ENCODE measurements around the gene ATXN1.

ATXN1 gene

DNA sequence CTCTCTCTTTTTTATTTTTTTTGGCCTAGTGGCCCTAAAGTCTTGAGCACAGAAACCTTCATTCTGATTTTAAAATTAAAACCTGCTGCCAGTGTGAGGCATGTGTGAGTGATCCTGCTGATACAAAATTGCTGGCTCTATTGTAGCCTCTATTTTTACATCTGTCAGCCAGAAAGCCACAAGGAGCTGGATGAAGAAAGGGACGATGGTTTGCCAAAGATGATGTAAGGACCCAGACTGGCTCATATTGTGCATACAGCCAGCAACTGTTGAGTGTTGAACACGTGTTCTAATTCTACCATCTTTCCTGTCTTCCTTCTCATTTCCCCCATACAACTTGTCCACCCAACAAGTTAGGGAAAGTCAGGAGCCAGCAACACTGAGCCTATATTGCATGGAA, 40.8 kb upstream of the ATXN1 start:
- Histone ChIP-seq H3K9me3 (ENCODE audit: severe bottlenecking) (no peaks in the 10 kb centered on the region), H3K4me3 (ENCODE audit: severe bottlenecking) (no peak overlapping the region), H3K4me1 (ENCODE audit: insufficient read depth, poor library complexity, severe bottlenecking) (peaks cover 17% of the 10 kb centered on the region), H3K36me3 (ENCODE audit: low read depth) (no peaks in the 10 kb centered on the region), H3K27me3 (ENCODE audit: insufficient read depth, poor library complexity, severe bottlenecking) (no peaks in the 10 kb centered on the region), H3K27ac (ENCODE audit: poor library complexity, severe bottlenecking) (no peak overlapping the region)
- ATAC-seq (ENCODE audit: low read depth) (no peak), DNase-seq (ENCODE audit: low spot score) (no peak)
- TF ChIP-seq, protein P1, sequence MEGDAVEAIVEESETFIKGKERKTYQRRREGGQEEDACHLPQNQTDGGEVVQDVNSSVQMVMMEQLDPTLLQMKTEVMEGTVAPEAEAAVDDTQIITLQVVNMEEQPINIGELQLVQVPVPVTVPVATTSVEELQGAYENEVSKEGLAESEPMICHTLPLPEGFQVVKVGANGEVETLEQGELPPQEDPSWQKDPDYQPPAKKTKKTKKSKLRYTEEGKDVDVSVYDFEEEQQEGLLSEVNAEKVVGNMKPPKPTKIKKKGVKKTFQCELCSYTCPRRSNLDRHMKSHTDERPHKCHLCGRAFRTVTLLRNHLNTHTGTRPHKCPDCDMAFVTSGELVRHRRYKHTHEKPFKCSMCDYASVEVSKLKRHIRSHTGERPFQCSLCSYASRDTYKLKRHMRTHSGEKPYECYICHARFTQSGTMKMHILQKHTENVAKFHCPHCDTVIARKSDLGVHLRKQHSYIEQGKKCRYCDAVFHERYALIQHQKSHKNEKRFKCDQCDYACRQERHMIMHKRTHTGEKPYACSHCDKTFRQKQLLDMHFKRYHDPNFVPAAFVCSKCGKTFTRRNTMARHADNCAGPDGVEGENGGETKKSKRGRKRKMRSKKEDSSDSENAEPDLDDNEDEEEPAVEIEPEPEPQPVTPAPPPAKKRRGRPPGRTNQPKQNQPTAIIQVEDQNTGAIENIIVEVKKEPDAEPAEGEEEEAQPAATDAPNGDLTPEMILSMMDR (IDR thresholded peaks at IDR 0.05; ENCODE audit: poor library complexity, severe bottlenecking) = no peak

DNA sequence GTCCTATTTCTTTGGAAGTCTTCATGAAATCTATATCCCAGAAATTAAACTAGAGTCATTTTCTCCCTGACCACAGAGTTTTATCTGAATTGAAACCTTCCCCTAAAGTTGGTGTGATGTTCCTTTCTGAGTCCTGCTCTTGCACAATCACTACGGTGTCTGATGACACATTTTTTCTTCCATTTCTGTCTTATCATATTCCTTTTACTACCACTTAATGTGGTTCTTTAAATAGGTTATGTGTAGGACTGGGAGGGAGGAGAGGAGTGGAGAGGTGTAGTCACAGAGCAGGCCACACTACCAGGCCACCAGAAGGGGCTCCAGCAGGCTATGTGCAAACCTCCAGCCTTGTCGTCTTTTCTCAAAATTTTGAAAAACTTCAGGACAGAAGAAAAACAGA, 39.7 kb upstream of the ATXN1 start:
- Histone ChIP-seq H3K4me3 (ENCODE audit: severe bottlenecking) (no peak overlapping the region), H3K36me3 (ENCODE audit: low read depth) (no peaks in the 10 kb centered on the region), H3K9me3 (ENCODE audit: severe bottlenecking) (no peaks in the 10 kb centered on the region), H3K4me1 (ENCODE audit: insufficient read depth, poor library complexity, severe bottlenecking) (peaks cover 17% of the 10 kb centered on the region), H3K27me3 (ENCODE audit: insufficient read depth, poor library complexity, severe bottlenecking) (no peaks in the 10 kb centered on the region), H3K27ac (ENCODE audit: poor library complexity, severe bottlenecking) (no peak overlapping the region)
- ATAC-seq (ENCODE audit: low read depth) (no peak), DNase-seq (ENCODE audit: low spot score) (no peak)
- TF ChIP-seq, protein P1 (IDR thresholded peaks at IDR 0.05; ENCODE audit: poor library complexity, severe bottlenecking) = no peak

DNA sequence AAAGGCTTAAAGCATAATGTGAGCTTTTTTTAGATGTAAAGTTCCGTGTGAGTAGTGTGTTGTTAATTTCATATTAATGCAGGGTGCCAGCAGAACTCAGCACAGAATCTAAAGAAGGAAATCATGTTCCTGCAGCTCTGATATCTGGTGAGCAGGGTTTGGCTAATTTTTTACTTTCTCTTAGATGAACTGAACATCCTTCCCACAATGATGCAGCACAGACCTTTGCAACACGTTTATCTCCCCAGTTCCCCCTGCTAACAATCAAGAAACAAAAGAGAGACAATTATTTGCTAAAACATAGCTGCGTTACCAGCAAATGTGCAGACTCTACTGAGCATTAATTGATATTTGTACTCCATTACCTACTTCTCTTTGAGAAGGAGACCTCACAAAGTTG, 39.1 kb upstream of the ATXN1 start:
- H3K27me3 ChIP-seq (ENCODE audit: insufficient read depth, poor library complexity, severe bottlenecking) = no peaks in the 10 kb centered on the region
- H3K4me3 ChIP-seq (ENCODE audit: severe bottlenecking) = no peak overlapping the region
- ATAC-seq (ENCODE audit: low read depth) (no peak), DNase-seq (ENCODE audit: low spot score) (no peak)
- H3K4me1 ChIP-seq (ENCODE audit: insufficient read depth, poor library complexity, severe bottlenecking) = peaks cover 16% of the 10 kb centered on the region
- H3K9me3 ChIP-seq (ENCODE audit: severe bottlenecking) = no peaks in the 10 kb centered on the region
- H3K36me3 ChIP-seq (ENCODE audit: low read depth) = no peaks in the 10 kb centered on the region
- TF ChIP-seq, protein P1 (IDR thresholded peaks at IDR 0.05; ENCODE audit: poor library complexity, severe bottlenecking) = no peak
- no peak overlapping the region for H3K27ac ChIP-seq (ENCODE audit: poor library complexity, severe bottlenecking)

DNA sequence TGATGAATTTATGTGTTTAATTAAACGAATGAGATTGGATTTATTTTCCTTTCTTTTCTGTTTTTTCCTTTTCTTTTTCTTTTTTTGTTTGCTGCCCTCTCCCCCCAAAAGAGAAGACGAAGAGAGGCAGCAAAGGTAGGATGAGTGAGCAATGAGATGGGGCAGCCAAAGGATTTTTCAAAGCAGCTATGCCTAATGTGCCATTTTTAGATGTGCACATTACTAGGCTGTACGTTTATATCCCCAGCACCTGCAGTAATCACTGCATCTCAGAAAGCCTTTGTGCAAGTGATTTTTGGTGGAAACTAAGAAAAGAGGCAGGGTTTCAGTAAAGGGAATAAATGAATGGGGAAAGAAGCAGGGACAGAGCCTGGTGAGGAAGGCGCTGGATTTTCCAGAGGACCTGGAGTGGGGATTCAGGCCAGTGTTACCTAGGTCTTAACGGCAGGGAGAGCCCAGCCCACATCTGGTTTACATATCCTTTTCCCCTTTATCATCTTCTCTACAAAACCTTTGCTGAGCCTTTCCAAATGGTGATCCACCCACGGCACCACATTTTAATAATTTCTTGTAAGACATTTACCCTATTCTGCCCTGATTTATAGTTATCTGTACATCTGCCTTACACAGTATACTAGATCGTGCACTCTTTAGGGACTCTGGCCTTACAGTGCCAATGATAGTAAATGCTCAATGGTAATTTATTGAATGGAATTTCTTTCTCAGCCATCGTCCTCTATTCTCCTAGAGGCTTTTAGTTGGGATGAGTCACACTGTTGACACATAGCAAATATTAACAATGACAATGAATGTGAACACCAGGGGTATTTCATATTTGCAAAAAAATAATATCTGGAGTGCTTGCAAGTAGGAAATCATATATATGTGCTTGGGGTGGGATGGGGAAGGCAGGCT, 38.3 kb upstream of the ATXN1 start:
- Histone ChIP-seq H3K36me3 (ENCODE audit: low read depth) (no peaks in the 10 kb centered on the region), H3K4me1 (ENCODE audit: insufficient read depth, poor library complexity, severe bottlenecking) (peaks cover 10% of the 10 kb centered on the region), H3K27me3 (ENCODE audit: insufficient read depth, poor library complexity, severe bottlenecking) (no peaks in the 10 kb centered on the region), H3K27ac (ENCODE audit: poor library complexity, severe bottlenecking) (no peak overlapping the region), H3K9me3 (ENCODE audit: severe bottlenecking) (no peaks in the 10 kb centered on the region), H3K4me3 (ENCODE audit: severe bottlenecking) (no peak overlapping the region)
- TF ChIP-seq, protein P1 (IDR thresholded peaks at IDR 0.05; ENCODE audit: poor library complexity, severe bottlenecking) = no peak
- no peak for DNase-seq (ENCODE audit: low spot score)
- ATAC-seq (ENCODE audit: low read depth) = peak; percentile 83

DNA sequence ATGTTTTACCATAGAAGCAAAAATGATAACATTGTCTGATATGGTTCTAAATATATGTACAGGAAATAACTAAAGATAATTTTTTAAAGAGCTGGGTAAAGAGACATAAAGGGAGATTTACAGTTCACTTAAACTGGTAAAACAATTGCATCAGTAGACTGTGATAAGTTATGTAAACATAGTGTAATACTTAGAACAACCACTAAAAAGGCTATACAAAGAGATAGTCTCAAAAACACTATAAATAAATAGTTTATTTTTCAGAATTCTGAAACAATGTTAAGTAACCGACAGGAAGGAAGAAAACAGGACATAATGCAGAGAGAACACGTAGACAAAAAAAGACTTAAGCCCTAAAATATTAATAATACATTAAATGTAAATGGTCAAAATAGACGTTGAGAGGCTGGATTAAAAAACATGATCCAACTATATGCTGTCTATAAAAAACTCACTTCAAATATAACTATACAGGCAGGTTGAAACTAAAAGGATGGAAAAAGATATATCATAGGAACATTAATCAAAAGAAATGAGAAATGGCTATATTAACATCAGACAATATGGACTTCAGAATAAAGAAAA, 32.7 kb upstream of the ATXN1 start:
- no peak overlapping the region for H3K27ac ChIP-seq (ENCODE audit: poor library complexity, severe bottlenecking)
- H3K4me3 ChIP-seq (ENCODE audit: severe bottlenecking) = no peak overlapping the region
- no peaks in the 10 kb centered on the region for H3K27me3 ChIP-seq (ENCODE audit: insufficient read depth, poor library complexity, severe bottlenecking)
- TF ChIP-seq, protein P1 (IDR thresholded peaks at IDR 0.05; ENCODE audit: poor library complexity, severe bottlenecking) = no peak
- no peaks in the 10 kb centered on the region for H3K9me3 ChIP-seq (ENCODE audit: severe bottlenecking)
- ATAC-seq (ENCODE audit: low read depth) (no peak), DNase-seq (ENCODE audit: low spot score) (no peak)
- H3K4me1 ChIP-seq (ENCODE audit: insufficient read depth, poor library complexity, severe bottlenecking) = no peaks in the 10 kb centered on the region
- no peaks in the 10 kb centered on the region for H3K36me3 ChIP-seq (ENCODE audit: low read depth)

Data from RWPE2 (cell line).